WTC11 (cell line): Measurements from ENCODE around the gene PTPRH. TPM values are rescaled to one million over a fixed set of nuclear protein-coding genes. Genes with fewer than 3 reads are reported as not detected.

Experiments
- ATF1 ChIP-seq: sonication (generic); formaldehyde crosslinking; IDR thresholded peaks from 2 replicates; pipeline ENCODE4 v1.8.1; 2023; ENCODE audit warnings: mild to moderate bottlenecking, moderate library complexity, missing genetic modification reagents
- FOXP1 ChIP-seq: sonication (generic); formaldehyde crosslinking; IDR thresholded peaks from 2 replicates; pipeline ENCODE4 v1.8.0; 2022; ENCODE audit warnings: missing genetic modification reagents, mild to moderate bottlenecking, moderate library complexity, borderline replicate concordance
- GABPB1 ChIP-seq: sonication (generic); formaldehyde crosslinking; IDR thresholded peaks from 2 replicates; pipeline ENCODE4 v1.8.1; 2023; ENCODE audit warnings: mild to moderate bottlenecking, missing genetic modification reagents
- GTF2I ChIP-seq: fragments of 250-450 bp; sonication (Bioruptor Pico); conservative IDR thresholded peaks from 2 replicates; pipeline ENCODE4 v1.4.0; 2021; ENCODE audit warnings: mild to moderate bottlenecking
- HMGA2 ChIP-seq: fragments of 250-450 bp; sonication (Bioruptor Pico); IDR thresholded peaks from 2 replicates; pipeline ENCODE4 v1.4.0; 2021; ENCODE audit warnings: mild to moderate bottlenecking, moderate library complexity
- NFATC4 ChIP-seq: fragments of 250-450 bp; sonication (Bioruptor Pico); IDR thresholded peaks from 2 replicates; pipeline ENCODE4 v1.9.0; 2021; ENCODE audit warnings: mild to moderate bottlenecking
- NFE2L1 ChIP-seq: sonication (generic); formaldehyde crosslinking; IDR thresholded peaks from 2 replicates; pipeline ENCODE4 v1.8.1; 2023; ENCODE audit warnings: missing genetic modification reagents
- NR2C2 ChIP-seq: sonication (generic); formaldehyde crosslinking; IDR thresholded peaks from 2 replicates; pipeline ENCODE4 v1.8.0; 2022; ENCODE audit warnings: mild to moderate bottlenecking, missing genetic modification reagents
- PRRX2 ChIP-seq: fragments of 250-450 bp; sonication (Bioruptor Pico); IDR thresholded peaks from 2 replicates; pipeline ENCODE4 v1.8.0; 2021; ENCODE audit warnings: mild to moderate bottlenecking
- RELA ChIP-seq: sonication (generic); formaldehyde crosslinking; IDR thresholded peaks from 2 replicates; pipeline ENCODE4 v1.8.1; 2022; ENCODE audit warnings: missing genetic modification reagents, mild to moderate bottlenecking, borderline replicate concordance
- SOX15 ChIP-seq: fragments of 250-450 bp; sonication (Bioruptor Pico); IDR thresholded peaks from 2 replicates; pipeline ENCODE4 v1.9.0; 2021; ENCODE audit warnings: mild to moderate bottlenecking
- SP1 ChIP-seq: sonication (generic); formaldehyde crosslinking; conservative IDR thresholded peaks from 2 replicates; pipeline ENCODE4 v1.8.1; 2022; ENCODE audit warnings: missing genetic modification reagents
- TEAD1 ChIP-seq: sonication (generic); formaldehyde crosslinking; IDR thresholded peaks from 2 replicates; pipeline ENCODE4 v1.8.0; 2022; ENCODE audit warnings: mild to moderate bottlenecking, missing genetic modification reagents
- TP53 ChIP-seq: sonication (generic); formaldehyde crosslinking; IDR thresholded peaks from 2 replicates; pipeline ENCODE4 v1.8.1; 2023; ENCODE audit warnings: mild to moderate bottlenecking, missing genetic modification reagents
- ZNF317 ChIP-seq: sonication (generic); formaldehyde crosslinking; IDR thresholded peaks from 2 replicates; pipeline ENCODE4 v1.8.1; 2023; ENCODE audit warnings: low read depth, mild to moderate bottlenecking, moderate library complexity, missing genetic modification reagents, borderline replicate concordance
- total RNA-seq: library from RNA; stranded (reverse); gene quantifications from 3 replicates; pipeline ENCODE4 v1.2.3, GENCODE V29; 2021
- TF ChIP-seq, protein P1 (sequence below): fragments of 200-600 bp; IDR thresholded peaks from 2 replicates; pipeline ENCODE4 v1.8.0; 2022; ENCODE audit warnings: antibody characterized with exemption
- TF ChIP-seq, protein P2 (sequence below): sonication (generic); formaldehyde crosslinking; IDR thresholded peaks from 2 replicates; pipeline ENCODE4 v1.8.0; 2022; ENCODE audit warnings: mild to moderate bottlenecking, missing genetic modification reagents
- TF ChIP-seq, protein P3 (sequence below): fragments of 250-450 bp; sonication (Bioruptor Pico); IDR thresholded peaks from 2 replicates; pipeline ENCODE4 v1.9.0; 2021; ENCODE audit warnings: mild to moderate bottlenecking
- TF ChIP-seq, protein P4 (sequence below): sonication (generic); formaldehyde crosslinking; IDR thresholded peaks from 2 replicates; pipeline ENCODE4 v1.8.1; 2022; ENCODE audit warnings: low read depth, missing genetic modification reagents, borderline replicate concordance
- TF ChIP-seq, protein P5 (sequence below): sonication (generic); formaldehyde crosslinking; IDR thresholded peaks from 2 replicates; pipeline ENCODE4 v1.8.0; 2023; ENCODE audit warnings: missing genetic modification reagents
- TF ChIP-seq, protein P6 (sequence below): sonication (generic); formaldehyde crosslinking; IDR thresholded peaks from 2 replicates; pipeline ENCODE4 v1.8.0; 2023; ENCODE audit warnings: mild to moderate bottlenecking, missing genetic modification reagents
- TF ChIP-seq, protein P7 (sequence below): fragments of 250-450 bp; sonication (Bioruptor Pico); IDR thresholded peaks from 2 replicates; pipeline ENCODE4 v1.9.0; 2021; ENCODE audit warnings: mild to moderate bottlenecking, borderline replicate concordance
- TF ChIP-seq, protein P8 (sequence below): sonication (generic); formaldehyde crosslinking; IDR thresholded peaks from 2 replicates; pipeline ENCODE4 v1.8.0; 2022; ENCODE audit warnings: mild to moderate bottlenecking, missing genetic modification reagents
- TF ChIP-seq, protein P9 (sequence below): sonication (generic); formaldehyde crosslinking; conservative IDR thresholded peaks from 2 replicates; pipeline ENCODE4 v1.8.1; 2022; ENCODE audit warnings: mild to moderate bottlenecking, missing genetic modification reagents

The PTPRH gene
- total RNA-seq, 1 experiment from 2014 or later, result 0.63 TPM

DNA sequence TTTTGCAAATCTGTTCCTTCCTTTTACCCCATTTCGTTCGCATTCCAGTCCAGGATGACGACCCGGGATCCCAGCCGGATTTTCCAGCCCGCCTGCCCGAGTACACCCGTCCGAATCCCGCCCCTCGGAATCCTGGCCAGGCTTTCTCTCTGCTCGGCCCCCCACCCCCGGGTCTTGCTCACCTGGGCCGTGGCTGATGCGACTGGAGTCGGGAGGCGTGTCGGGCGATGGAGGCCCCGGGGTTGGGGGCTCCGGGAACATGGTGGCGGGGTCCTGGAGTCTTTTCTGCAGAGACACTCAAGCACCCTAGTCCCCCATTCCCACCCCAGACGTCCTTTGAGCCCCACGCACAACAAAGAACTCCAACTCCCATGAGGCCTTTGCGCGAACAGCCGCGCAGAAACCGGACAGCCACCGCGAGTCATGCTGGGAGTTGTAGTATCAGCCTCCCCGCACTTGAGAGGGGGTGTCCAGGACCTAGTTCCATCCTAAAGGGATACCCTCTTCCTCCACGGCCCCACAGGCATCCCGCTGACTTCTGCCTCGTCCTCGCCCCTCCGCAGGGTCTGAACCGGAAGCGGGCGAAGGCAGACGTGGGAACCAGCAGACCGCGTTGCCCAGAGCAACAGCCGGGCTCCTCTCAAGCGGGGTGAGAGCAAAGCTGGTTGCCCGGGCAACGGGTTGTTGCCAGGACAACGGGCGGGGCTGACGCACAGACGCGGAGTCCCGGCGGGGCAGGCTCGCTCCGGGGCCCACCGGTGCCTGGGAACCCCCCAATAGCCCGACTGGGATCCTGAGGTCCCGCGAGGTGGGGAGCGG is 30.3 kb downstream of the PTPRH start (continued):
- TF ChIP-seq, protein P1, sequence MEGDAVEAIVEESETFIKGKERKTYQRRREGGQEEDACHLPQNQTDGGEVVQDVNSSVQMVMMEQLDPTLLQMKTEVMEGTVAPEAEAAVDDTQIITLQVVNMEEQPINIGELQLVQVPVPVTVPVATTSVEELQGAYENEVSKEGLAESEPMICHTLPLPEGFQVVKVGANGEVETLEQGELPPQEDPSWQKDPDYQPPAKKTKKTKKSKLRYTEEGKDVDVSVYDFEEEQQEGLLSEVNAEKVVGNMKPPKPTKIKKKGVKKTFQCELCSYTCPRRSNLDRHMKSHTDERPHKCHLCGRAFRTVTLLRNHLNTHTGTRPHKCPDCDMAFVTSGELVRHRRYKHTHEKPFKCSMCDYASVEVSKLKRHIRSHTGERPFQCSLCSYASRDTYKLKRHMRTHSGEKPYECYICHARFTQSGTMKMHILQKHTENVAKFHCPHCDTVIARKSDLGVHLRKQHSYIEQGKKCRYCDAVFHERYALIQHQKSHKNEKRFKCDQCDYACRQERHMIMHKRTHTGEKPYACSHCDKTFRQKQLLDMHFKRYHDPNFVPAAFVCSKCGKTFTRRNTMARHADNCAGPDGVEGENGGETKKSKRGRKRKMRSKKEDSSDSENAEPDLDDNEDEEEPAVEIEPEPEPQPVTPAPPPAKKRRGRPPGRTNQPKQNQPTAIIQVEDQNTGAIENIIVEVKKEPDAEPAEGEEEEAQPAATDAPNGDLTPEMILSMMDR, result no peak
- TF ChIP-seq GABPB1 (CRISPR knock-in tag) (no peak), NR2C2 (CRISPR knock-in tag) (no peak), NFE2L1 (CRISPR knock-in tag) (no peak), HMGA2 (CRISPR knock-in tag) (no peak), SP1 (CRISPR knock-in tag) (peak; percentile 78), GTF2I (CRISPR knock-in tag) (peak; percentile 52), TP53 (no peak), ZNF317 (CRISPR knock-in tag) (no peak), TEAD1 (CRISPR knock-in tag) (no peak), SOX15 (CRISPR knock-in tag) (no peak), PRRX2 (CRISPR knock-in tag) (no peak), NFATC4 (CRISPR knock-in tag) (no peak), FOXP1 (CRISPR knock-in tag) (no peak; the same call in 1 of the 2 replicates), RELA (no peak), ATF1 (CRISPR knock-in tag) (no peak)
- TF ChIP-seq, protein P2, sequence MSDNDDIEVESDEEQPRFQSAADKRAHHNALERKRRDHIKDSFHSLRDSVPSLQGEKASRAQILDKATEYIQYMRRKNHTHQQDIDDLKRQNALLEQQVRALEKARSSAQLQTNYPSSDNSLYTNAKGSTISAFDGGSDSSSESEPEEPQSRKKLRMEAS (CRISPR knock-in tag), result 0 out of 2 replicates have a peak, but pooled peaks have one; percentile 20
- TF ChIP-seq, protein P3, sequence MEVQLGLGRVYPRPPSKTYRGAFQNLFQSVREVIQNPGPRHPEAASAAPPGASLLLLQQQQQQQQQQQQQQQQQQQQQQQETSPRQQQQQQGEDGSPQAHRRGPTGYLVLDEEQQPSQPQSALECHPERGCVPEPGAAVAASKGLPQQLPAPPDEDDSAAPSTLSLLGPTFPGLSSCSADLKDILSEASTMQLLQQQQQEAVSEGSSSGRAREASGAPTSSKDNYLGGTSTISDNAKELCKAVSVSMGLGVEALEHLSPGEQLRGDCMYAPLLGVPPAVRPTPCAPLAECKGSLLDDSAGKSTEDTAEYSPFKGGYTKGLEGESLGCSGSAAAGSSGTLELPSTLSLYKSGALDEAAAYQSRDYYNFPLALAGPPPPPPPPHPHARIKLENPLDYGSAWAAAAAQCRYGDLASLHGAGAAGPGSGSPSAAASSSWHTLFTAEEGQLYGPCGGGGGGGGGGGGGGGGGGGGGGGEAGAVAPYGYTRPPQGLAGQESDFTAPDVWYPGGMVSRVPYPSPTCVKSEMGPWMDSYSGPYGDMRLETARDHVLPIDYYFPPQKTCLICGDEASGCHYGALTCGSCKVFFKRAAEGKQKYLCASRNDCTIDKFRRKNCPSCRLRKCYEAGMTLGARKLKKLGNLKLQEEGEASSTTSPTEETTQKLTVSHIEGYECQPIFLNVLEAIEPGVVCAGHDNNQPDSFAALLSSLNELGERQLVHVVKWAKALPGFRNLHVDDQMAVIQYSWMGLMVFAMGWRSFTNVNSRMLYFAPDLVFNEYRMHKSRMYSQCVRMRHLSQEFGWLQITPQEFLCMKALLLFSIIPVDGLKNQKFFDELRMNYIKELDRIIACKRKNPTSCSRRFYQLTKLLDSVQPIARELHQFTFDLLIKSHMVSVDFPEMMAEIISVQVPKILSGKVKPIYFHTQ (CRISPR knock-in tag), result no peak
- TF ChIP-seq, protein P4, sequence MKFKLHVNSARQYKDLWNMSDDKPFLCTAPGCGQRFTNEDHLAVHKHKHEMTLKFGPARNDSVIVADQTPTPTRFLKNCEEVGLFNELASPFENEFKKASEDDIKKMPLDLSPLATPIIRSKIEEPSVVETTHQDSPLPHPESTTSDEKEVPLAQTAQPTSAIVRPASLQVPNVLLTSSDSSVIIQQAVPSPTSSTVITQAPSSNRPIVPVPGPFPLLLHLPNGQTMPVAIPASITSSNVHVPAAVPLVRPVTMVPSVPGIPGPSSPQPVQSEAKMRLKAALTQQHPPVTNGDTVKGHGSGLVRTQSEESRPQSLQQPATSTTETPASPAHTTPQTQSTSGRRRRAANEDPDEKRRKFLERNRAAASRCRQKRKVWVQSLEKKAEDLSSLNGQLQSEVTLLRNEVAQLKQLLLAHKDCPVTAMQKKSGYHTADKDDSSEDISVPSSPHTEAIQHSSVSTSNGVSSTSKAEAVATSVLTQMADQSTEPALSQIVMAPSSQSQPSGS, result no peak
- TF ChIP-seq, protein P5, sequence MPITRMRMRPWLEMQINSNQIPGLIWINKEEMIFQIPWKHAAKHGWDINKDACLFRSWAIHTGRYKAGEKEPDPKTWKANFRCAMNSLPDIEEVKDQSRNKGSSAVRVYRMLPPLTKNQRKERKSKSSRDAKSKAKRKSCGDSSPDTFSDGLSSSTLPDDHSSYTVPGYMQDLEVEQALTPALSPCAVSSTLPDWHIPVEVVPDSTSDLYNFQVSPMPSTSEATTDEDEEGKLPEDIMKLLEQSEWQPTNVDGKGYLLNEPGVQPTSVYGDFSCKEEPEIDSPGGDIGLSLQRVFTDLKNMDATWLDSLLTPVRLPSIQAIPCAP (CRISPR knock-in tag), result no peak
- TF ChIP-seq, protein P6, sequence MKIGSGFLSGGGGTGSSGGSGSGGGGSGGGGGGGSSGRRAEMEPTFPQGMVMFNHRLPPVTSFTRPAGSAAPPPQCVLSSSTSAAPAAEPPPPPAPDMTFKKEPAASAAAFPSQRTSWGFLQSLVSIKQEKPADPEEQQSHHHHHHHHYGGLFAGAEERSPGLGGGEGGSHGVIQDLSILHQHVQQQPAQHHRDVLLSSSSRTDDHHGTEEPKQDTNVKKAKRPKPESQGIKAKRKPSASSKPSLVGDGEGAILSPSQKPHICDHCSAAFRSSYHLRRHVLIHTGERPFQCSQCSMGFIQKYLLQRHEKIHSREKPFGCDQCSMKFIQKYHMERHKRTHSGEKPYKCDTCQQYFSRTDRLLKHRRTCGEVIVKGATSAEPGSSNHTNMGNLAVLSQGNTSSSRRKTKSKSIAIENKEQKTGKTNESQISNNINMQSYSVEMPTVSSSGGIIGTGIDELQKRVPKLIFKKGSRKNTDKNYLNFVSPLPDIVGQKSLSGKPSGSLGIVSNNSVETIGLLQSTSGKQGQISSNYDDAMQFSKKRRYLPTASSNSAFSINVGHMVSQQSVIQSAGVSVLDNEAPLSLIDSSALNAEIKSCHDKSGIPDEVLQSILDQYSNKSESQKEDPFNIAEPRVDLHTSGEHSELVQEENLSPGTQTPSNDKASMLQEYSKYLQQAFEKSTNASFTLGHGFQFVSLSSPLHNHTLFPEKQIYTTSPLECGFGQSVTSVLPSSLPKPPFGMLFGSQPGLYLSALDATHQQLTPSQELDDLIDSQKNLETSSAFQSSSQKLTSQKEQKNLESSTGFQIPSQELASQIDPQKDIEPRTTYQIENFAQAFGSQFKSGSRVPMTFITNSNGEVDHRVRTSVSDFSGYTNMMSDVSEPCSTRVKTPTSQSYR (CRISPR knock-in tag), result 0 out of 2 replicates have a peak, but pooled peaks have one; percentile 5
- TF ChIP-seq, protein P7, sequence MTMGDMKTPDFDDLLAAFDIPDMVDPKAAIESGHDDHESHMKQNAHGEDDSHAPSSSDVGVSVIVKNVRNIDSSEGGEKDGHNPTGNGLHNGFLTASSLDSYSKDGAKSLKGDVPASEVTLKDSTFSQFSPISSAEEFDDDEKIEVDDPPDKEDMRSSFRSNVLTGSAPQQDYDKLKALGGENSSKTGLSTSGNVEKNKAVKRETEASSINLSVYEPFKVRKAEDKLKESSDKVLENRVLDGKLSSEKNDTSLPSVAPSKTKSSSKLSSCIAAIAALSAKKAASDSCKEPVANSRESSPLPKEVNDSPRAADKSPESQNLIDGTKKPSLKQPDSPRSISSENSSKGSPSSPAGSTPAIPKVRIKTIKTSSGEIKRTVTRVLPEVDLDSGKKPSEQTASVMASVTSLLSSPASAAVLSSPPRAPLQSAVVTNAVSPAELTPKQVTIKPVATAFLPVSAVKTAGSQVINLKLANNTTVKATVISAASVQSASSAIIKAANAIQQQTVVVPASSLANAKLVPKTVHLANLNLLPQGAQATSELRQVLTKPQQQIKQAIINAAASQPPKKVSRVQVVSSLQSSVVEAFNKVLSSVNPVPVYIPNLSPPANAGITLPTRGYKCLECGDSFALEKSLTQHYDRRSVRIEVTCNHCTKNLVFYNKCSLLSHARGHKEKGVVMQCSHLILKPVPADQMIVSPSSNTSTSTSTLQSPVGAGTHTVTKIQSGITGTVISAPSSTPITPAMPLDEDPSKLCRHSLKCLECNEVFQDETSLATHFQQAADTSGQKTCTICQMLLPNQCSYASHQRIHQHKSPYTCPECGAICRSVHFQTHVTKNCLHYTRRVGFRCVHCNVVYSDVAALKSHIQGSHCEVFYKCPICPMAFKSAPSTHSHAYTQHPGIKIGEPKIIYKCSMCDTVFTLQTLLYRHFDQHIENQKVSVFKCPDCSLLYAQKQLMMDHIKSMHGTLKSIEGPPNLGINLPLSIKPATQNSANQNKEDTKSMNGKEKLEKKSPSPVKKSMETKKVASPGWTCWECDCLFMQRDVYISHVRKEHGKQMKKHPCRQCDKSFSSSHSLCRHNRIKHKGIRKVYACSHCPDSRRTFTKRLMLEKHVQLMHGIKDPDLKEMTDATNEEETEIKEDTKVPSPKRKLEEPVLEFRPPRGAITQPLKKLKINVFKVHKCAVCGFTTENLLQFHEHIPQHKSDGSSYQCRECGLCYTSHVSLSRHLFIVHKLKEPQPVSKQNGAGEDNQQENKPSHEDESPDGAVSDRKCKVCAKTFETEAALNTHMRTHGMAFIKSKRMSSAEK (CRISPR knock-in tag), result no peak
- TF ChIP-seq, protein P8, sequence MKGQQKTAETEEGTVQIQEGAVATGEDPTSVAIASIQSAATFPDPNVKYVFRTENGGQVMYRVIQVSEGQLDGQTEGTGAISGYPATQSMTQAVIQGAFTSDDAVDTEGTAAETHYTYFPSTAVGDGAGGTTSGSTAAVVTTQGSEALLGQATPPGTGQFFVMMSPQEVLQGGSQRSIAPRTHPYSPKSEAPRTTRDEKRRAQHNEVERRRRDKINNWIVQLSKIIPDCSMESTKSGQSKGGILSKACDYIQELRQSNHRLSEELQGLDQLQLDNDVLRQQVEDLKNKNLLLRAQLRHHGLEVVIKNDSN (CRISPR knock-in tag), result no peak
- TF ChIP-seq, protein P9, sequence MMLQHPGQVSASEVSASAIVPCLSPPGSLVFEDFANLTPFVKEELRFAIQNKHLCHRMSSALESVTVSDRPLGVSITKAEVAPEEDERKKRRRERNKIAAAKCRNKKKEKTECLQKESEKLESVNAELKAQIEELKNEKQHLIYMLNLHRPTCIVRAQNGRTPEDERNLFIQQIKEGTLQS, result no peak
